H1 (cell line): ENCODE measurements around the gene TOP3A. TPM values are rescaled to one million over a fixed set of nuclear protein-coding genes. Genes with fewer than 3 reads are reported as not detected.

Experiments used
- CTCF ChIA-PET: fragments of 300-600 bp; sonication (Branson Sonifier 250); formaldehyde crosslinking; loops from one replicate; lab custom pipeline; 2021; ENCODE audit not compliant: partially characterized antibody; lab: Charles Lee
- POLR2A ChIA-PET: fragments of 300-600 bp; sonication (Branson Sonifier 250); formaldehyde crosslinking; loops from one replicate; lab custom pipeline; 2021; ENCODE audit warnings: inconsistent platforms; ENCODE audit not compliant: partially characterized antibody; lab: Charles Lee
- DNase-seq, 2 experiments: peaks; one replicate each; pipeline versions ENCODE4 v3.0.0 to v3.0.0-alpha.2; 2010 to 2022; ENCODE audit warnings: low spot score in 2 of 2, low read depth in 1 of 2, mixed read lengths in 1 of 2
- FAIRE-seq: peaks from 2 replicates; lab custom pipeline; 2011; peaks lifted over from hg19 to GRCh38; lab: Jason Lieb, UNC
- H2AFZ ChIP-seq: 2 replicates; pipeline ENCODE4 v1.8.1; 2012; ENCODE audit warnings: low read length, inconsistent platforms
- H2AK5ac ChIP-seq: 2 replicates; pipeline ENCODE4 v1.6.1; 2013; ENCODE audit warnings: low read depth, low read length
- H2BK120ac ChIP-seq: replicated peaks from 2 replicates; pipeline ENCODE3; 2013; ENCODE audit warnings: low read depth, low read length, inconsistent platforms
- H2BK12ac ChIP-seq: 2 replicates; pipeline ENCODE4 v1.6.1; 2013; ENCODE audit warnings: low read depth, low read length
- H2BK15ac ChIP-seq: 2 replicates; pipeline ENCODE4 v1.6.1; 2013; ENCODE audit warnings: low read length
- H2BK20ac ChIP-seq: 2 replicates; pipeline ENCODE4 v1.6.1; 2013; ENCODE audit warnings: low read length
- H2BK5ac ChIP-seq: 2 replicates; pipeline ENCODE4 v1.6.1; 2013; ENCODE audit warnings: low read depth, low read length
- H3K14ac ChIP-seq: 2 replicates; pipeline ENCODE4 v1.6.1; 2013; ENCODE audit warnings: inconsistent platforms; ENCODE audit not compliant: insufficient read length
- H3K18ac ChIP-seq: 2 replicates; pipeline ENCODE4 v1.6.1; 2013; ENCODE audit warnings: low read length; ENCODE audit errors: extremely low read depth
- H3K23ac ChIP-seq: 2 replicates; pipeline ENCODE4 v1.6.1; 2013; ENCODE audit warnings: inconsistent platforms; ENCODE audit not compliant: insufficient read length
- H3K23me2 ChIP-seq: 2 replicates; pipeline ENCODE4 v1.6.1; 2013; ENCODE audit warnings: low read depth, low read length
- H3K27ac ChIP-seq: 2 replicates; pipeline ENCODE4 v1.6.1; 2011; ENCODE audit warnings: low read depth, low read length, inconsistent platforms
- H3K27me3 ChIP-seq, 4 experiments: replicated peaks in 1 of 4; 1 replicate in 1 of 4; 2 replicates in 3 of 4; pipeline versions ENCODE4 v1.6.1 to v1.8.1; 2011 to 2013; ENCODE audit warnings: low read length in 3 of 4, mild to moderate bottlenecking in 3 of 4, inconsistent platforms in 2 of 4, mixed read lengths in 2 of 4, moderate library complexity in 1 of 4; ENCODE audit not compliant: control insufficient read depth in 3 of 4, insufficient read depth in 3 of 4; ENCODE audit errors: extremely low read depth in 1 of 4
- H3K36me3 ChIP-seq, 4 experiments: 2 replicates each; pipeline versions ENCODE4 v1.6.1 to v1.8.1; 2011 to 2013; ENCODE audit warnings: mild to moderate bottlenecking in 4 of 4, low read length in 3 of 4, moderate library complexity in 2 of 4, control low read depth in 1 of 4, inconsistent platforms in 1 of 4; ENCODE audit not compliant: insufficient read depth in 4 of 4, control insufficient read depth in 2 of 4
- H3K4ac ChIP-seq: replicated peaks from 2 replicates; pipeline ENCODE3; 2013; ENCODE audit warnings: low read length, low read depth, mixed read lengths, inconsistent platforms; ENCODE audit not compliant: insufficient read length
- H3K4me1 ChIP-seq, 4 experiments: replicated peaks in 1 of 4; 1 replicate in 1 of 4; 2 replicates in 3 of 4; pipeline versions ENCODE4 v1.6.1 to v1.8.1; 2011 to 2013; ENCODE audit warnings: low read length in 3 of 4, inconsistent platforms in 2 of 4, mixed read lengths in 1 of 4; ENCODE audit not compliant: insufficient read depth in 4 of 4, control insufficient read depth in 3 of 4
- H3K4me2 ChIP-seq, 2 experiments: 2 replicates each; pipeline versions ENCODE4 v1.6.1 to v1.8.1; 2011 to 2013; ENCODE audit warnings: low read depth in 2 of 2, low read length in 2 of 2, control low read depth in 1 of 2, inconsistent platforms in 1 of 2, mild to moderate bottlenecking in 1 of 2; ENCODE audit not compliant: insufficient read depth in 1 of 2
- H3K4me3 ChIP-seq, 4 experiments: fragments of 200-600, 300-600 bp in 1 of 4; sonication (generic), shearing (Covaris generic), sonication (Bioruptor Twin) in 1 of 4; 2 replicates each; pipeline versions ENCODE4 v1.5.1 to v1.8.1; 2011 to 2016; ENCODE audit warnings: low read length in 4 of 4, low read depth in 3 of 4, control low read depth in 2 of 4, inconsistent platforms in 2 of 4, mild to moderate bottlenecking in 2 of 4, mixed read lengths in 1 of 4, moderate library complexity in 1 of 4; ENCODE audit not compliant: insufficient read depth in 2 of 4; ENCODE audit errors: extremely low read depth in 1 of 4
- H3K56ac ChIP-seq: replicated peaks from 2 replicates; pipeline ENCODE3; 2013; ENCODE audit warnings: low read depth, mild to moderate bottlenecking, mixed read lengths, low read length, inconsistent platforms; ENCODE audit not compliant: insufficient read length
- H3K79me1 ChIP-seq: 2 replicates; pipeline ENCODE4 v1.6.1; 2013; ENCODE audit warnings: low read depth, low read length, control low read depth
- H3K79me2 ChIP-seq, 2 experiments: 2 replicates each; pipeline versions ENCODE4 v1.6.1 to v1.8.1; 2012 to 2013; ENCODE audit warnings: low read length in 2 of 2, mild to moderate bottlenecking in 2 of 2, inconsistent platforms in 1 of 2; ENCODE audit not compliant: insufficient read depth in 2 of 2, control insufficient read depth in 1 of 2
- H3K9ac ChIP-seq, 4 experiments: replicated peaks in 1 of 4; 1 replicate in 1 of 4; 2 replicates in 3 of 4; pipeline versions ENCODE4 v1.6.1 to v1.8.1; 2011 to 2013; ENCODE audit warnings: low read depth in 3 of 4, low read length in 3 of 4, control low read depth in 2 of 4, mild to moderate bottlenecking in 2 of 4, moderate library complexity in 2 of 4, inconsistent platforms in 1 of 4; ENCODE audit errors: extremely low read depth in 1 of 4
- H3K9me3 ChIP-seq, 2 experiments: 2 replicates each; pipeline versions ENCODE4 v1.6.1 to v1.8.1; 2012 to 2013; ENCODE audit warnings: mild to moderate bottlenecking in 2 of 2, moderate library complexity in 2 of 2, control low read depth in 1 of 2, inconsistent platforms in 1 of 2, low read depth in 1 of 2, low read length in 1 of 2, mixed read lengths in 1 of 2; ENCODE audit not compliant: insufficient read depth in 2 of 2
- H4K20me1 ChIP-seq, 2 experiments: replicated peaks in 1 of 2; 2 replicates each; pipeline versions ENCODE3 to v1.8.1; 2011 to 2013; ENCODE audit warnings: inconsistent platforms in 2 of 2, low read length in 2 of 2, mild to moderate bottlenecking in 1 of 2; ENCODE audit not compliant: insufficient read depth in 2 of 2, control insufficient read depth in 1 of 2
- H4K5ac ChIP-seq: 2 replicates; pipeline ENCODE4 v1.6.1; 2013; ENCODE audit warnings: low read length, low read depth, mixed read lengths, inconsistent platforms; ENCODE audit not compliant: insufficient read length
- H4K8ac ChIP-seq: 2 replicates; pipeline ENCODE4 v1.8.0; 2013; ENCODE audit warnings: mild to moderate bottlenecking, moderate library complexity, low read length, inconsistent platforms; ENCODE audit not compliant: insufficient read depth; ENCODE audit errors: extremely low read depth
- H4K91ac ChIP-seq: replicated peaks from 2 replicates; pipeline ENCODE3; 2013; ENCODE audit warnings: low read length, mixed read lengths, inconsistent platforms; ENCODE audit not compliant: insufficient read length
- ASH2L ChIP-seq: fragments of 200-600, 300-600 bp; sonication (generic); IDR thresholded peaks from one replicate; pipeline ENCODE4 v1.7.1; 2017; ENCODE audit warnings: low read length
- BRCA1 ChIP-seq: IDR thresholded peaks from 2 replicates; pipeline ENCODE4 v1.6.1; 2012; ENCODE audit warnings: low read depth, low read length, improper control_type of control experiment
- FOSL1 ChIP-seq: IDR thresholded peaks from 2 replicates; pipeline ENCODE4 v1.6.1; 2011; ENCODE audit warnings: mild to moderate bottlenecking, low read depth, low read length, moderate library complexity; ENCODE audit not compliant: insufficient read depth
- POLR2AphosphoS5 ChIP-seq: IDR thresholded peaks from 2 replicates; pipeline ENCODE4 v1.6.1; 2011; ENCODE audit warnings: low read depth, low read length
- TAF1 ChIP-seq: IDR thresholded peaks from 2 replicates; pipeline ENCODE4 v1.6.1; 2011; ENCODE audit warnings: mild to moderate bottlenecking, low read depth, low read length
- TEAD4 ChIP-seq: IDR thresholded peaks from 2 replicates; pipeline ENCODE4 v1.6.1; 2012; ENCODE audit warnings: low read depth, low read length, inconsistent platforms, mixed read lengths
- WGBS, 2 experiments: shearing (Covaris generic) in 1 of 2; methylation state at CpG; one replicate each; pipeline versions ENCODE4 v1.1.6 to v1.1.7; 2013 to 2015; ENCODE audit warnings: low lambda C conversion rate in 2 of 2, mixed read lengths in 2 of 2, inconsistent platforms in 1 of 2, low coverage in 1 of 2, missing lambda C conversion rate in 1 of 2; ENCODE audit not compliant: insufficient replicate concordance in 2 of 2, insufficient coverage in 1 of 2, insufficient read length in 1 of 2; ENCODE audit errors: extremely low coverage in 1 of 2, missing lambda C conversion rate in 1 of 2; 5-methylcytosine and 5-hydroxymethylcytosine counted together
- polyA plus RNA-seq, 7 experiments: library from polyadenylated mRNA; depleted of rRNA in 3 of 7; stranded (reverse) in 5 of 7; unstranded in 2 of 7; fragments of >200 nt in 5 of 7; fragments of 200-250 nt in 2 of 7; gene quantifications; 1 replicate in 5 of 7; 2 replicates in 1 of 7; 4 replicates in 1 of 7; pipeline versions ENCODE4 v1.2.1 to v1.2.3, GENCODE V29; 2011 to 2013; ENCODE audit warnings: missing spikeins in 2 of 7, mixed read lengths in 2 of 7
- total RNA-seq: library from RNA; stranded (reverse); fragmentation: NEBNext Ultra II Directional; extraction: Animal tissue kit (Norgen Biotek cat#: 25700); gene quantifications from 2 replicates; pipeline ENCODE4 v1.2.1, GENCODE V29; 2021

Gene TOP3A
- total and polyA plus RNA-seq, 2 of the 8 experiments (the other 6 are each of a cell fraction or from before 2014, with no cell fraction given), result 23.4 to 54.3 TPM

GRCh38 chr17:18364166-18364565, 49.4 kb upstream of the TOP3A start:
- FAIRE-seq, result no peak

More at GRCh38 chr17:18364166-18364565, 49.4 kb upstream of the TOP3A start:
- H3K56ac ChIP-seq, result no peak overlapping the region
- peaks cover 0 to 2% of the 10 kb centered on the region in 2 experiments for H4K20me1 ChIP-seq
- ChIA-PET CTCF (interaction anchor here (0.6 to 0.7 kb wide), 2 partner anchors 14 to 218 kb away, joined by 3 read pairs; no protein-coding TSS in a partner anchor), POLR2A (interaction anchor here (1.5 to 2.2 kb wide), 4 partner anchors 10 to 49 kb away, joined by 3 to 7 read pairs (median 4); partner anchors contain the start of genes SMCR8 and TOP3A)
- peaks cover 0 to 6% (median under 1%) of the 10 kb centered on the region in 4 experiments; a peak in 2 of 8 replicates for H3K36me3 ChIP-seq
- WGBS, 2 experiments, result 92% methylated on average over 6 of the region's 6 CpGs; no CpG with 5 or more reads in 1 of the 2 experiments
- H3K79me1 ChIP-seq, result peaks cover 7% of the 10 kb centered on the region; the same call in 1 of the 2 replicates
- no peak overlapping the region for H3K4ac ChIP-seq
- no peak overlapping the region for H4K8ac ChIP-seq
- H3K27me3 ChIP-seq, result no peaks in the 10 kb centered on the region
- no peak overlapping the region for H3K18ac ChIP-seq
- peak overlapping the region in 1 of 2 experiments; percentile 79; a peak in 1 of 4 replicates for H3K4me2 ChIP-seq
- H3K79me2 ChIP-seq, result peaks cover 4 to 29% of the 10 kb centered on the region in 2 experiments
- H2BK15ac ChIP-seq, result no peak overlapping the region
- H3K4me3 ChIP-seq, result no peak overlapping the region
- no peak overlapping the region for H3K27ac ChIP-seq
- H3K9me3 ChIP-seq, result no peaks in the 10 kb centered on the region
- no peak overlapping the region for H2AK5ac ChIP-seq
- no peak overlapping the region for H3K23ac ChIP-seq
- H2AFZ ChIP-seq, result no peak overlapping the region
- no peak overlapping the region for H4K91ac ChIP-seq
- peaks cover 6% of the 10 kb centered on the region for H3K23me2 ChIP-seq
- H2BK20ac ChIP-seq, result no peak overlapping the region
- no peak overlapping the region for H2BK12ac ChIP-seq
- H3K4me1 ChIP-seq, result peaks cover 0 to 2% (median 0%) of the 10 kb centered on the region in 4 experiments; a peak in 1 of 7 replicates
- no peak overlapping the region for H2BK120ac ChIP-seq
- H4K5ac ChIP-seq, result no peak overlapping the region
- H2BK5ac ChIP-seq, result no peak overlapping the region
- no peak for DNase-seq
- no peak overlapping the region for H3K9ac ChIP-seq
- H3K14ac ChIP-seq, result no peak overlapping the region
- no peak for TF ChIP-seq BRCA1
- TF ChIP-seq TEAD4, result no peak
- TF ChIP-seq ASH2L, result no peak
- no peak for TF ChIP-seq TAF1
- TF ChIP-seq FOSL1, result no peak
- TF ChIP-seq POLR2AphosphoS5, result no peak
- TF ChIP-seq, all 59 proteins: peak for 0
